Ascending aorta (tissue), 2 donors: Measurements from ENCODE around the gene LRP1B. TPM values are rescaled to one million over a fixed set of nuclear protein-coding genes. Genes with fewer than 3 reads are reported as not detected.

Source experiments
- DNase-seq, 2 donors: peaks; one replicate each; pipeline ENCODE4 v3.0.0-alpha.2; 2019; ENCODE audit warnings: low spot score in 2 of 2
- H3K27ac ChIP-seq, 2 donors: fragments of 200-600 bp; sonication (generic); one replicate each; pipeline ENCODE4 v1.5.1; 2016 to 2017; ENCODE audit warnings: mild to moderate bottlenecking in 1 of 2
- H3K27me3 ChIP-seq: fragments of 200-600 bp; sonication (generic); one replicate; pipeline ENCODE4 v1.5.1; 2017
- H3K36me3 ChIP-seq, 2 donors: fragments of 200-600 bp; sonication (generic); one replicate each; pipeline ENCODE4 v1.5.1; 2016
- H3K4me1 ChIP-seq, 2 donors: fragments of 200-600 bp; sonication (generic); one replicate each; pipeline ENCODE4 v1.5.1; 2016 to 2017; ENCODE audit warnings: mild to moderate bottlenecking in 1 of 2
- H3K4me3 ChIP-seq, 2 donors: fragments of 200-600 bp; sonication (generic); one replicate each; pipeline ENCODE4 v1.5.1; 2016 to 2017; ENCODE audit warnings: mild to moderate bottlenecking in 1 of 2
- H3K9me3 ChIP-seq, 2 donors: fragments of 200-600 bp; sonication (generic); one replicate each; pipeline ENCODE4 v1.5.1; 2016
- intact Hi-C: fragments of 100-400 bp; cut with DNase I; formaldehyde crosslinking; loops from one replicate; pipeline ENCODE4 v1.15.1; 2023
- total RNA-seq: library from RNA; depleted of rRNA; stranded (reverse); fragments of >200 nt; gene quantifications from one replicate; pipeline ENCODE4 v1.1.0, GENCODE V29; 2016
- TF ChIP-seq, protein P1 (sequence below), 3 experiments: fragments of 200-600 bp in 2 of 3; fragments of 450-650 bp in 1 of 3; sonication (generic) in 2 of 3; IDR thresholded peaks; one replicate each; pipeline ENCODE4 v1.5.1; 2016 to 2019; ENCODE audit warnings: antibody characterized with exemption in 3 of 3, mild to moderate bottlenecking in 1 of 3, moderate library complexity in 1 of 3

LRP1B gene
- total RNA-seq, 1 donor from 2014 or later: not detected

DNA sequence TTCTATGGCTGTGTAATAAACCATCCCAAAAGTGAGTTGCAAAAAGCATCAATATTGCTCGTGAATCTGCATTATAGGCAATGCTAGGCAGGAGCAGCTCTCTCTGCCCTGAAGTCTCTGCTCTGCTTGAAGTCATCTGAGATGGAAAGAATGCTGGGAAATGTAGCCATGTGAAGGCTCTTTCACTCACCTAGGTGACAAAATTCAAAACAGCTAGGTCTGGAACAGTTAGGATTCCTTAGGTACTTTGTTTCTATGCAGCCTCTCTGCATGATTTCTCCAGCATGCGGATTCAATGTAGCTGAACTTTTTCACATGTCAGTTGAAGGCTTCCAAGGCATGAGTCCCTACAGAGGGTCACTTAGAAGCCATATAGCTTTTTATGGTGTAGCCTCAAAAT, 1383.7 kb downstream of the LRP1B start:
- Histone ChIP-seq H3K36me3 (no peaks in the 10 kb centered on the region), H3K27ac (no peak overlapping the region), H3K9me3 (no peaks in the 10 kb centered on the region), H3K27me3 (no peaks in the 10 kb centered on the region), H3K4me3 (no peak overlapping the region), H3K4me1 (no peaks in the 10 kb centered on the region)
- intact Hi-C loops: no loop called here
- TF ChIP-seq, protein P1, sequence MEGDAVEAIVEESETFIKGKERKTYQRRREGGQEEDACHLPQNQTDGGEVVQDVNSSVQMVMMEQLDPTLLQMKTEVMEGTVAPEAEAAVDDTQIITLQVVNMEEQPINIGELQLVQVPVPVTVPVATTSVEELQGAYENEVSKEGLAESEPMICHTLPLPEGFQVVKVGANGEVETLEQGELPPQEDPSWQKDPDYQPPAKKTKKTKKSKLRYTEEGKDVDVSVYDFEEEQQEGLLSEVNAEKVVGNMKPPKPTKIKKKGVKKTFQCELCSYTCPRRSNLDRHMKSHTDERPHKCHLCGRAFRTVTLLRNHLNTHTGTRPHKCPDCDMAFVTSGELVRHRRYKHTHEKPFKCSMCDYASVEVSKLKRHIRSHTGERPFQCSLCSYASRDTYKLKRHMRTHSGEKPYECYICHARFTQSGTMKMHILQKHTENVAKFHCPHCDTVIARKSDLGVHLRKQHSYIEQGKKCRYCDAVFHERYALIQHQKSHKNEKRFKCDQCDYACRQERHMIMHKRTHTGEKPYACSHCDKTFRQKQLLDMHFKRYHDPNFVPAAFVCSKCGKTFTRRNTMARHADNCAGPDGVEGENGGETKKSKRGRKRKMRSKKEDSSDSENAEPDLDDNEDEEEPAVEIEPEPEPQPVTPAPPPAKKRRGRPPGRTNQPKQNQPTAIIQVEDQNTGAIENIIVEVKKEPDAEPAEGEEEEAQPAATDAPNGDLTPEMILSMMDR (IDR thresholded peaks at IDR 0.05): no peak
- no peak for DNase-seq

GRCh38 chr2:140744379-140744778, 1386.4 kb downstream of the LRP1B start:
- H3K27ac ChIP-seq: no peak overlapping the region
- no peak overlapping the region for H3K4me3 ChIP-seq
- TF ChIP-seq, protein P1 (IDR thresholded peaks at IDR 0.05): no peak
- no peaks in the 10 kb centered on the region for H3K4me1 ChIP-seq
- no peaks in the 10 kb centered on the region for H3K9me3 ChIP-seq
- H3K36me3 ChIP-seq: no peaks in the 10 kb centered on the region
- intact Hi-C loops: no loop called here
- no peak for DNase-seq
- H3K27me3 ChIP-seq: no peaks in the 10 kb centered on the region

- no peaks in the 10 kb centered on the region for H3K27me3 ChIP-seq
- no peaks in the 10 kb centered on the region for H3K9me3 ChIP-seq
- intact Hi-C loops: no loop called here
- H3K27ac ChIP-seq: no peak overlapping the region
- H3K36me3 ChIP-seq: no peaks in the 10 kb centered on the region
- H3K4me3 ChIP-seq: no peak overlapping the region
- H3K4me1 ChIP-seq: no peaks in the 10 kb centered on the region
- TF ChIP-seq, protein P1 (IDR thresholded peaks at IDR 0.05): no peak
- DNase-seq: no peak
These were observed 1393.8 kb downstream of the LRP1B start for GRCh38 chr2:140737006-140737405.

GRCh38 chr2:140734992-140735391, 1395.8 kb downstream of the LRP1B start:
- intact Hi-C loops: no loop called here
- no peaks in the 10 kb centered on the region for H3K27me3 ChIP-seq
- no peaks in the 10 kb centered on the region for H3K9me3 ChIP-seq
- no peak overlapping the region for H3K4me3 ChIP-seq
- DNase-seq: no peak
- H3K4me1 ChIP-seq: no peaks in the 10 kb centered on the region
- H3K27ac ChIP-seq: no peak overlapping the region
- TF ChIP-seq, protein P1 (IDR thresholded peaks at IDR 0.05): no peak
- no peaks in the 10 kb centered on the region for H3K36me3 ChIP-seq

GRCh38 chr2:140718999-140719398, 1411.8 kb downstream of the LRP1B start:
- H3K4me1 ChIP-seq: no peaks in the 10 kb centered on the region
- H3K27me3 ChIP-seq: no peaks in the 10 kb centered on the region
- no peaks in the 10 kb centered on the region for H3K9me3 ChIP-seq
- DNase-seq: no peak
- no peak overlapping the region for H3K27ac ChIP-seq
- no peak overlapping the region for H3K4me3 ChIP-seq
- TF ChIP-seq, protein P1 (IDR thresholded peaks at IDR 0.05): no peak
- no peaks in the 10 kb centered on the region for H3K36me3 ChIP-seq
- intact Hi-C loops: no loop called here

GRCh38 chr2:140717481-140717880, 1413.3 kb downstream of the LRP1B start:
- H3K36me3 ChIP-seq: no peaks in the 10 kb centered on the region
- no peak overlapping the region for H3K27ac ChIP-seq
- no peak for DNase-seq
- intact Hi-C loops: no loop called here
- H3K4me1 ChIP-seq: no peaks in the 10 kb centered on the region
- no peaks in the 10 kb centered on the region for H3K27me3 ChIP-seq
- H3K9me3 ChIP-seq: no peaks in the 10 kb centered on the region
- TF ChIP-seq, protein P1 (IDR thresholded peaks at IDR 0.05): no peak
- H3K4me3 ChIP-seq: no peak overlapping the region
